Middle frontal gyrus (tissue), 1 donor: ENCODE results near the gene HIVEP3.

Experiments used
- DNase-seq: peaks from one replicate; pipeline ENCODE4 v3.0.0-alpha.2; 2015; ENCODE audit warnings: low spot score; ENCODE audit errors: extremely low spot score

HIVEP3 gene

GRCh38 chr1:41813755-41814745, 104.7 kb downstream of the HIVEP3 start:
- no peak for DNase-seq

DNA sequence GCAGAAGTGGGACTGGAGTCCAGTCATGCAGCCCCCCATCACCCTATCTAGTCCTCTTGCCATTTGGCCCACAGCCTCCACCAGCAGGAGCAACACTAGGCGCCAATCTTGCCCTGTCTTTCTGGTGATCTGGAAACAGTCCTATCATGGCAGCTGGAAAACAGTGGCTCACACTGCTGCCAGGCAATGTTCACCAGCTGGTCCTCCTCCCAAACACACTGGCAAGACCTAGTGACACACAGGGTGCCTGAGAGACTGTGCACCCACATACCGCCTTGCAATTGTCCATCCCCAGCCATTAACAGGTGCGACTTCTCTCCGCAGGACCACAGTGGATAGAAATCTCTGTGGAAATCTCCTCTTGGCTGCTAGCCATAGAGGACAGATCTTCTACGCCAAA, 105.5 kb downstream of the HIVEP3 start:
- DNase-seq = no peak

DNA sequence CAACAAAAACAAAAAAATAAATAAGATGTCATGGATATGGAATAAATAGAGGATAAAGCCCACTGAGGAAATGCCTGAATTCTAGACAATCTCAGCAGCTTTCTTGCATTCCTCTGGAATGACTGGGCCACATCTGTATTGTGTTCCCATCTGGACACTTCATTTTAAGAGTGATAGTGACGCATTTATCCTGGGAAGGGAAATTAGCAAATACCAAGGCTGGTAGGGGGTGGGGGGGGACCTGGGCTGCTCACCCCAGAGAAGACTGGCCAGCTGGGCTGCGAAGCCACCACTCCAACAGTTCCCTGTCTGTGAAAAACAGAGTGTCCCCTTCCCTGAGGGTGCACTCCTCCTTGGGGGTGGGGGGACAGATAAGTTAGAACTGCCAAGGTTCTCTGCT, 106.3 kb downstream of the HIVEP3 start:
- DNase-seq = no peak

GRCh38 chr1:41812051-41812450, 106.7 kb downstream of the HIVEP3 start:
- no peak for DNase-seq

- no peak for DNase-seq
These were observed 107.5 kb downstream of the HIVEP3 start for GRCh38 chr1:41811051-41811795.

DNA sequence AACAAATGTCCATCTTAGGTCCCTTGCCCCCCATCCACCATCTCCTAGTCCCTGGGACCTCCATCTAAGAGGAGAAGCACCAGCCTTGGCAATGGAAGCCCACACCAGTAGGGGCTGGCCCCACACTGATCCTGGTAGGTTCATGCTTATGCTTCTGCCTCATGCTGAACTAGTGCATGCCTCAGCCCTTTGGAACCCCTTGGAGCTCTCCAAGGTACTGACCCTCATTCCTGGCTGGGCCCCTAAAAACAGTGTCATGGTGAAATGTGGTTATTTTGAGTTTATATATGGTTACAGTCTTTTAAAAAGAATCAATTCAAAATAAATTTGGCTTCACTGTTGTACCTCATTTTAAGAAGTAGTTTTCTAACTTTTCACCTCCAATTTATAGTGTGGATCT, 108.3 kb downstream of the HIVEP3 start:
- no peak for DNase-seq

- DNase-seq = no peak
These were observed 109.0 kb downstream of the HIVEP3 start for GRCh38 chr1:41809692-41810091.

GRCh38 chr1:41807390-41807789, 111.3 kb downstream of the HIVEP3 start:
- DNase-seq = no peak

- DNase-seq = no peak
These were observed 112.1 kb downstream of the HIVEP3 start for GRCh38 chr1:41806472-41807155.

GRCh38 chr1:41805771-41806471, 112.8 kb downstream of the HIVEP3 start:
- no peak for DNase-seq

DNA sequence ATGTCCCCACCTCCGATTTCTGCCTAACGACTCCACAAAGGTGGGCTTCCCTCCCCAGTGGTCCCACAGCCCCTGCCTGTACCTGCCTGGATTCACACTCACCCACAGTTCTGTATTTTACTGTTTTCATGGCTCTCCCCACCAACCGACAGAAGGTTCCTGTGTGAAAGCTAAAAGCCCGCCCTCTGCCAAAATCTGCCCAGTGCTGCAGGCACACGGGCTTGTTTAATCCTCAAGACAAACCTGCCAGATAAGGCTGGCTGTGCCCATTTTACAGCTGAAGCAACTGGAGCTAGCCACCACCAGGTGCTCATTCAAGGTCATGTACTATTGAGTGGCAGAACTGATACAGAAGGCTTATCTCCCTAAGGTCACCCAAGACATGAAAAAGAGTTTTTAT, 114.5 kb downstream of the HIVEP3 start:
- DNase-seq = no peak

DNA sequence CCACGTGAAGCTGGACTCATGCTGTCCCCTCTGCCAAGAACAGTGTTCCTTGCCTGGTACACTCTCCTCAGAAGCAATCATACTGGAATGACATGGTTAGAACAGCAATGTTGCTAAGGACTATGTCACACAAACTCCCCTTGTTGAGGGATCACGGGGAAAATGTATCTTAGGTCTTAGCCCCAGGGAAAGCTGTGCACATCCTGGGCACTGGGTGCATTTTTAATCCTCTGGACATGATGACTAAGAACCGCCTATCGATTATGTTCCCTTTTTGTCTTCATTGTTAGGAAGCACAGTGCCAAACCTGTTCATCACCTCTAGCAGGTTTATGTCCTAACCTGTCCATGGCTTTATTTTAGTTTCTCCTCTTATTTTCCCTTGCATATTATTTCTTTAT, 115.1 kb downstream of the HIVEP3 start:
- no peak for DNase-seq

DNA sequence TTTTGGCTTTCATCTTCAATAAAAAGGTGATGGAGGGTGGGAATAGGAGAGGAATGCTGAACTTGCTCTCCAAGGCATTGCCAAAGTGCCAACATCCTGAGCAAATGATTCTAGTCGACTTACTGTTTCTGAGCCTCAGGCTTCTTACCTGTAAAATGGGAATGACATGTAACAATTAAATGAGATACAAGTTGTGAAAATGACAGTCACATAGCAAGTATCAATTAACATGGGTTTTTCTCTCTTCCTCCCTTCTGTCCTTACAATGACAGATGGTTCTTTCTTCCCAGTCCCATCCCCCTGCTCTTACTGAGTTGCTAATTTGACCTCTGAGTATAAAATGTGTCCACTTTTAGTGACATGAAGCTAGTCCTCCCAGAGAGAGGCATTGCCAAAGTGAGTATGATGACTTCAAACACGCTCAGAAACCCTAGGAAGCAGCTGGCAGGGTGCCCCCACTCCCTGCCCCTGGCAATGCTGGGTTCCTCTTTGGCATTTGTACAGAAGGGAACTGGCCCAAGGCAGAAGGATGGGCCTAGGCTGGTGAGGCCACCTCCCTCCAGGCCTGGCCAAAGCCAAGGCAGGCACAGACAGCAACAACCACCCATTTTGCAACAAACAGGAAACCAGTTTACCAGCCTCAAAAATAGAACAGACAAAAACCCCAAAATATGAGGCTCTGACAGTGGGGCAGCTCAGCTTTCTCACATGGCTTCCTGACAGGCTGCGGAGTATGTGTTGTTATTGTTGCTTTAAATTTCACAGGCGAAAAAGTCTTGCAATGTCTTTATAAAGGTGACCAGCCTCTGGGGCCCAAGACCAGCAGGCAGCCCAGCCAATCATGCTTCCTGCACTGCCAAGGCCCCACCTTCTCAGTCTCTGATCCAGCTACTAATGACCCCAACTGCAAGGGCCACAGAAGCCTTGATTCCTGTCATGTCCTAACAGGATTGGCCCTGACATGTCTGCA, 115.9 kb downstream of the HIVEP3 start:
- DNase-seq = no peak

DNA sequence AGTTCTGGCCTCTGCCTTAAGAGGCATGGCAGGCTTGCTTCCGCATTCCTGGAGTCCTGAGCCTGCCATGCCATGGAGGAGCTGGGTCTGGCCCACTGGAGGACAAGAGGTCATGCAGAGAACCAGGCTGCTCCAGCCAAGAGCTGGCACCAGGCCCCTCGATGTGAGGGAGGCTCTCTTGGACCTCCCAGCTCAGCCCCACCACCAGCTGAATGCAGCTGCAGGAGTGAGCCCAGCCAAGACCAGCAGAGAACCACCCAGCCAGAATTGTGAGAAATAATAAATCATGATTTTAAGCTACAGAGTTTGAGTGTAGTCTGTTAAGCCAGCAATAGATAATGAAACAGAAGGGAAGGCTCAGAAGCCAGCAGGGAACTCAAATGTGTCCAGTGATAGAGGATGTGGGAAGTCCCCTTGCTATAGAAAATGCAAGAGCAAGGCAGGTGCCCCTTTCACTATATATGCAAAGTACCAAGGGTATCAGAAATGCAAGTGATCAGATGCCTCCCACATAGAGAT, 118.4 kb downstream of the HIVEP3 start:
- DNase-seq = no peak

DNA sequence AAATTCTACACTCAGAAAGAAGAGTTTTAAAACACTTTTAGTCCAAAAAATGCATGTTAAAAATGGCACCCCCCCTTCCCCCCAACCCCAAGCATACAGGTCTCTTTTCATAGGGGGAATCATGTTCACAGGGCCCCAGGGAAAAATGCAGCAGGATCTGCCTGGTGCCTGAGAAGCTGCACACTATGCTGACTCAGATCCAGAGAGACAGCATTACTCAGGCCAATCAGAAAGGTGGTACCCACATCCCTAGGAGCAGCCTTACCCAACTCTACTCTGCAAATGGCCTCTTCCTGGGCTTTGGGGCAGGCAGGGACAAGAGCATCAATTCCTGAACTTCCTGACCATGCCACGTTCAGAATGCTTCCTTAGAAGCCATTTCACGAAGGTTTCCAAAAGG, 119.0 kb downstream of the HIVEP3 start:
- no peak for DNase-seq

GRCh38 chr1:41799205-41799604, 119.5 kb downstream of the HIVEP3 start:
- DNase-seq = no peak

DNA sequence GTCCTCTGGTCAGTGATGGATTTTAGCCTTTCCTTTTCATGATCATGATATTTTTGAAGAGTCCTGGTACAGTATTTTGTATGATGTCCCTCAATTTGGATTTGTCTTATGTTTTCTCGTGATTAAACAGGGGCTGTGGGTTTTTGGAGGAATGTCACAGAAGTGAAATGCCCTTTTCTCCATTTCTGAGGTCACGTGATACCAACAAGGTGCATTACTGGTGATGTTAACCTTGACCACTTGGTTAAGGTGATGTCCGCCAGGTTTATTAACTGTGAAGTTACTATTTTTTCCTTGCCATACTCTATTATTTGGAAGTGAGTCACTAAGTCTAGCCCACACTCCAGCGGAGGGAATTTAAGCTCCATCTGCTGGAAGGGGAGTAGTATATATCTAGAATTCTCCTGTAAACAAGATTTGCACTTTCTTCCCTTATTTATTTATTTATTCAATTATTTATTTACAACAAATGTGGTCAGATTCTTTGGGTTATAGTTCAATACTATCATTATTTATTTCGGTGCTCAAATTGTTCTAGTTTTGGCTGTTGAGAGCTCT, 123.4 kb downstream of the HIVEP3 start:
- DNase-seq = no peak

DNA sequence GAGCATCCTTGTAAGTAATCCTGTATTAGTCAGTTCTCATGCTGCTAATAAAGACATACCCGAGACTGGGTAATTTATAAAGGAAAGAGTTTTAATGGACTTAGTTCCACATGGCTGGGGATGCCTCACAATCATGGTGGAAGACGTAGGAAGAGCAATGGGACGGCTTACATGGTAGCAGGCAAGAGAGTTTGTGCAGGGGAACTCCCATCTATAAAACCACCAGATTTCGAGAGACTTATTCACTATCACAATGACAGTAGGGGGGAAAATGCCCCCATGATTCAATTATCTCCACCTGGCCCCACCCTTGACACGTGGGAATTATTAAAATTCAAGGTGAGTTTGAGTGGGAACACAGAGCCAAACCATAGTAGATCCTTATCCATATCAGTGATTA, 124.7 kb downstream of the HIVEP3 start:
- DNase-seq = no peak

- DNase-seq = no peak
These were observed 126.3 kb downstream of the HIVEP3 start for GRCh38 chr1:41792485-41792770.
